GM21381 (cell line): Measurements from ENCODE around the gene ATP5F1D.

ENCODE experiments used
- ATAC-seq: cut with Tn5 transposase; IDR thresholded peaks from one replicate; pipeline ENCODE4 v1.9.1; 2021; ENCODE audit warnings: mild to moderate bottlenecking, moderate library complexity; ENCODE audit not compliant: unreplicated experiment

The ATP5F1D gene

GRCh38 chr19:1290196-1290702 lies 48.7 kb downstream of the ATP5F1D start:
- no peak for ATAC-seq

DNA sequence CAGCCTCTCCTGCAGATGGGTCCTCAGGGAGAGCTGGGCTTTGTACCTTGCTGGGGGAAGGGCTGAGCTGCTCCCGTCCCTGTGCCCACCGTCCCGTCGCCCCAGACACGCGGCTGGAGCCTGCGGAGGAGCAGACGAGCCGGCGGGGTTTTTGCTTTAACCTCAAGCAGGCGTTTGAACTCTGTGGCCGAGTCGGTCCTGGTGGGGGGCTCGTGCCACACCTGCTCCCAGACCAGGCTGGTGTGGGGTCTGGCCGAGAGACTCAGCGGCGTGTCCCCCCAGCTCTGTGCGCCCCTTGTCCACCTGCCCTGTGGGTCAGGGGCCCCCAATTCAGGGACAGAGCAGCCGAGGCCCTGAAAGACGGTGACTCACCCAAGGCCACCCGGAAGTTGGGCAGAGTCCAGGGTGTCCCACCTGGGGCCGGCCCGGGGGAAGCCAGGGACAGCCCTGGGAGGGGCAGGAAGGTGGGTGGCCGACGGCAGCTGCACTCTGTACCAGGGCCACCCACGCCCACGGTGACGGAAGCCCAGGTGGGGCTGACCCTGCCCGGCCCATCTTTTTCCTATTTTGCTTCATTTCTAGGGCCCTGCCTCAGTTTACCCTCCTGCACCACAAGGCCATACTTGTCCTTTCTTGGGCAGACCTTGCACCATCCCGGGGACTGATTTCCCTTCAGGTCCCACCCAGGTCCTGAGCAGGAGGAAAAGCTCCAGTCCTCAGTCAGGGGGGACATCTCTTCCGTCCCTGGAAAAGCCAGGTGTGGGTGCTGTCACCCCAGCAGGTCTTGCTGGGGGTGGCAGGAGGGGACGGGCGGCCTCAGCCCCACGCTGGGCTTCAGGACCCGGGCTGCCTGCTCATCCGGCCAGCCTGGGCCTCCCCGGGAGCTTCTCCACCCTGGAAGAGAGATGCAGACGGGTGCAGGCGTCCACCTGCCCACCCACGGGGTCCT lies 49.4 kb downstream of the ATP5F1D start:
- no peak for ATAC-seq

- ATAC-seq = no peak
Measured at GRCh38 chr19:1291761-1292418, 50.3 kb downstream of the ATP5F1D start.

GRCh38 chr19:1292419-1293151 lies 51.0 kb downstream of the ATP5F1D start:
- no peak for ATAC-seq

DNA sequence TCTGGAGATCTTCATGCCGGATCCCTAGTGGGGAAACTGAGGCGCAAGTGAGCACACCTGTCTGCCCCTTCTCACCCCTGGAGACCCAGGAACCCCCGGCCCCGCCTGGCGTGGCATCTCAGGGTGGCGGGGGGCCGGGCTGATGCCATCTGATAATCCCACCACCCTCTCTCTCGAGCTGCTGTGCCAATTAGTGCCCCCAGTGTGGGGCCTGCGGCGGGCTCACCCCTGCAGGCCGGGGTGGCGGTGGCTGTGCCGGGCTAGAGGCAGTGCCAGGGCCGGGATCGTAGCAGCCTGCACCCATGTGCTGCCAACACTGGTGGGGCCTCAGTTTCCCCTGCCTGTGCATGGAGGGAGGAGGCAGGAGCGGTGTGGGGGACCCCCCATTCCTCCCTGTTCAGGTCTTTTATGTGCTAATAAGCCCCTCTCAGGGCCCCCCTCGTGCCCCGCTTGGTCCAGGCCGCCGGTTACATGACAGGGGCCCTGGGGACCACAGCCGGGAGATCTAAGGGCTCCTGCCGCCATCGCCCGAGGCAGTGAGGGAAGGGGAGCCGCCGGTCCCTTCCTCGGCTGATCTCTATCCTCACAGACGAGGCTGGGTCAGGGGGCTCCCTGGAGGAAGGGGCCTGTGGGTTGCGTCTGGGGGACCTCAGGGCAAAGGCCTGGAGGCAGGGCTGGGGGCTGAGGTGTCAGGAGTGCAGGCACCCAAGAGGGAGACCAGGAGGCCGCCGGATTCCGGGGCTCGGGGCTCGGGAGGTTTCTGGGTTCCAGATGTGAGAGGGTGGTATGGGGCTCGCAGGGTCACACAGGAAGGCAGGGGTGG lies 52.4 kb downstream of the ATP5F1D start:
- ATAC-seq = no peak
